Gastrocnemius medialis (tissue), 4 donors: ENCODE data around the gene UCN3. TPM values are rescaled to one million over a fixed set of nuclear protein-coding genes. Genes with fewer than 3 reads are reported as not detected.

Source experiments
- ATAC-seq, 2 donors: fragments of 150-250 bp; one replicate each; pipeline ENCODE4 v1.9.1; 2016
- DNase-seq, 2 donors: peaks; one replicate each; pipeline ENCODE4 v3.0.0-alpha.2; 2019
- H3K27ac ChIP-seq, 4 donors: fragments of 200-600 bp; sonication (generic); 1 replicate in 1 of 4; 2 replicates in 3 of 4; pipeline ENCODE4 v1.5.1; 2016 to 2018; ENCODE audit warnings: mild to moderate bottlenecking in 2 of 4, moderate library complexity in 1 of 4
- H3K27me3 ChIP-seq, 3 donors: fragments of 200-600 bp; sonication (generic) in 2 of 3; 1 replicate in 1 of 3; 2 replicates in 2 of 3; pipeline versions ENCODE4 v1.5.1 to v1.6.0; 2016 to 2019; ENCODE audit warnings: mild to moderate bottlenecking in 1 of 3, moderate library complexity in 1 of 3
- H3K36me3 ChIP-seq, 2 donors: fragments of 200-600 bp; sonication (generic) in 1 of 2; one replicate each; pipeline ENCODE4 v1.5.1; 2017 to 2018
- H3K4me1 ChIP-seq, 2 donors: fragments of 200-600 bp; sonication (generic) in 1 of 2; one replicate each; pipeline ENCODE4 v1.5.1; 2016 to 2017; ENCODE audit warnings: mild to moderate bottlenecking in 2 of 2
- H3K4me3 ChIP-seq, 4 donors: fragments of 200-600 bp; sonication (generic) in 3 of 4; 1 replicate in 1 of 4; 2 replicates in 3 of 4; pipeline ENCODE4 v1.5.1; 2016 to 2019; ENCODE audit warnings: mild to moderate bottlenecking in 2 of 4
- H3K9me3 ChIP-seq, 3 donors: fragments of 200-600 bp; sonication (generic) in 2 of 3; 1 replicate in 1 of 3; 2 replicates in 2 of 3; pipeline ENCODE4 v1.5.1; 2016 to 2019
- CTCF ChIP-seq, 5 experiments: fragments of 450-650 bp in 3 of 5; fragments of 200-600 bp in 2 of 5; sonication (generic) in 2 of 5; IDR thresholded peaks in 4 of 5; conservative IDR thresholded peaks in 1 of 5; 1 replicate in 4 of 5; 2 replicates in 1 of 5; pipeline ENCODE4 v1.5.1; 2016 to 2019; ENCODE audit warnings: antibody characterized with exemption in 5 of 5, mild to moderate bottlenecking in 3 of 5, moderate library complexity in 3 of 5
- POLR2A ChIP-seq, 2 donors: fragments of 450-650 bp; IDR thresholded peaks; one replicate each; pipeline ENCODE4 v1.6.1; 2017; ENCODE audit warnings: antibody characterized with exemption in 2 of 2, mild to moderate bottlenecking in 2 of 2, moderate library complexity in 2 of 2
- in situ Hi-C, 4 donors: fragments of 200-750 bp; cut with MboI; loops; one replicate each; pipeline versions ENCODE4 v1.15.0 to v1.8.0; 2017; ENCODE audit warnings: low sequenced_read_pairs in 4 of 4
- intact Hi-C: fragments of 100-400 bp; cut with DNase I; formaldehyde crosslinking; loops from one replicate; pipeline ENCODE4 v1.15.1; 2023; ENCODE audit warnings: low total_unique reads
- total RNA-seq, 4 donors: library from RNA; depleted of rRNA; stranded (reverse); fragments of >200 nt; gene quantifications; one replicate each; pipeline versions ENCODE4 v1.1.0 to v1.2.3, GENCODE V29; 2016

The UCN3 gene
- total RNA-seq, 4 donors from 2014 or later, result not detected

GRCh38 chr10:5354068-5354467, 10.7 kb upstream of the UCN3 start:
- in situ Hi-C loops (no loop called here), intact Hi-C loops (no loop called here)
- H3K36me3 ChIP-seq, result no peaks in the 10 kb centered on the region
- no peak for TF ChIP-seq CTCF (IDR thresholded peaks at IDR 0.05 in 4 of 5, conservative IDR thresholded peaks at IDR 0.05 in 1 of 5)
- peaks cover 0 to 6% (median 2%) of the 10 kb centered on the region in 3 donors for H3K27me3 ChIP-seq
- ATAC-seq (no peak), DNase-seq (no peak)
- no peak overlapping the region for H3K27ac ChIP-seq
- H3K4me1 ChIP-seq, result no peaks in the 10 kb centered on the region
- no peak overlapping the region for H3K4me3 ChIP-seq
- H3K9me3 ChIP-seq, result no peaks in the 10 kb centered on the region

- Histone ChIP-seq H3K4me3 (no peak overlapping the region), H3K27ac (no peak overlapping the region), H3K4me1 (no peaks in the 10 kb centered on the region), H3K36me3 (no peaks in the 10 kb centered on the region), H3K27me3 (peaks cover 0 to 13% (median 2%) of the 10 kb centered on the region in 3 donors), H3K9me3 (no peaks in the 10 kb centered on the region)
- DNase-seq (no peak), ATAC-seq (no peak)
- intact Hi-C loops, result loop anchor here (5.0 kb wide), 1 partner anchor 363 kb away; no protein-coding TSS in a partner anchor
- no peak for TF ChIP-seq POLR2A (IDR thresholded peaks at IDR 0.05)
- no peak for TF ChIP-seq CTCF (IDR thresholded peaks at IDR 0.05 in 4 of 5, conservative IDR thresholded peaks at IDR 0.05 in 1 of 5)
- in situ Hi-C loops, result no loop called here
These were observed 9.0 kb upstream of the UCN3 start for GRCh38 chr10:5355594-5356301.

- in situ Hi-C loops (no loop called here), intact Hi-C loops (loop anchor here (5.0 kb wide), 1 partner anchor 364 kb away; no protein-coding TSS in a partner anchor)
- TF ChIP-seq CTCF (IDR thresholded peaks at IDR 0.05 in 4 of 5, conservative IDR thresholded peaks at IDR 0.05 in 1 of 5), result no peak
- TF ChIP-seq POLR2A (IDR thresholded peaks at IDR 0.05), result no peak
- no peak for DNase-seq
- Histone ChIP-seq H3K27me3 (peaks cover 0 to 13% (median 6%) of the 10 kb centered on the region in 3 donors), H3K27ac (no peak overlapping the region), H3K9me3 (no peaks in the 10 kb centered on the region), H3K36me3 (no peaks in the 10 kb centered on the region), H3K4me1 (no peaks in the 10 kb centered on the region), H3K4me3 (no peak overlapping the region)
- ATAC-seq, result no peak
These were observed 8.4 kb upstream of the UCN3 start for GRCh38 chr10:5356302-5356763.

GRCh38 chr10:5360318-5360915, 4.3 kb upstream of the UCN3 start:
- no peak overlapping the region for H3K27ac ChIP-seq
- no peak for ATAC-seq
- intact Hi-C loops, result no loop called here

More at GRCh38 chr10:5360318-5360915, 4.3 kb upstream of the UCN3 start:
- H3K4me1 ChIP-seq, result no peaks in the 10 kb centered on the region
- TF ChIP-seq CTCF (IDR thresholded peaks at IDR 0.05 in 4 of 5, conservative IDR thresholded peaks at IDR 0.05 in 1 of 5), result no peak
- in situ Hi-C loops, result no loop called here
- H3K36me3 ChIP-seq, result no peaks in the 10 kb centered on the region
- no peak overlapping the region for H3K4me3 ChIP-seq
- peaks cover 22 to 47% (median 26%) of the 10 kb centered on the region in 3 donors for H3K27me3 ChIP-seq
- DNase-seq, result no peak
- no peaks in the 10 kb centered on the region for H3K9me3 ChIP-seq
